Measurements from ENCODE around the gene FCHSD2. TPM values are rescaled to one million over a fixed set of nuclear protein-coding genes. Genes with fewer than 3 reads are reported as not detected.
"Not testable (repeated sequence)": the region's sequence is repeated elsewhere in the genome, so short reads cannot be mapped to it uniquely, and the experiment has no call there.

The FCHSD2 gene
- total RNA-seq, 1 donor from 2014 or later: 31.1 TPM

GRCh38 chr11:72896431-72896830 is 245.7 kb downstream of the FCHSD2 start:
- intact Hi-C loops (cut with micrococcal nuclease): no loop called here

GRCh38 chr11:72890881-72891280 is 251.2 kb downstream of the FCHSD2 start:
- intact Hi-C loops (cut with micrococcal nuclease): no loop called here

- intact Hi-C loops (cut with micrococcal nuclease): no loop called here
Measured at GRCh38 chr11:72886619-72887018, 255.5 kb downstream of the FCHSD2 start.

- intact Hi-C loops (cut with micrococcal nuclease): no loop called here
Measured at GRCh38 chr11:72885749-72886609, 256.1 kb downstream of the FCHSD2 start.

- intact Hi-C loops (cut with micrococcal nuclease): no loop called here
Measured at GRCh38 chr11:72876147-72876546, 266.0 kb downstream of the FCHSD2 start.

- intact Hi-C loops (cut with micrococcal nuclease): no loop called here
Measured at GRCh38 chr11:72875736-72876135, 266.4 kb downstream of the FCHSD2 start.

GRCh38 chr11:72872012-72872411 is 270.1 kb downstream of the FCHSD2 start:
- intact Hi-C loops (cut with micrococcal nuclease): no loop called here

- intact Hi-C loops (cut with micrococcal nuclease): no loop called here
Measured at GRCh38 chr11:72871119-72871518, 271.0 kb downstream of the FCHSD2 start.

- intact Hi-C loops (cut with micrococcal nuclease): no loop called here
Measured at GRCh38 chr11:72869831-72870230, 272.3 kb downstream of the FCHSD2 start.

GRCh38 chr11:72867970-72868369 is 274.1 kb downstream of the FCHSD2 start:
- intact Hi-C loops (cut with micrococcal nuclease): no loop called here

- intact Hi-C loops (cut with micrococcal nuclease): no loop called here
Measured at GRCh38 chr11:72864702-72865655, 277.1 kb downstream of the FCHSD2 start.

- intact Hi-C loops (cut with micrococcal nuclease): no loop called here
Measured at GRCh38 chr11:72863916-72864315, 278.2 kb downstream of the FCHSD2 start.

- intact Hi-C loops (cut with micrococcal nuclease): no loop called here
Measured at GRCh38 chr11:72863091-72863490, 279.0 kb downstream of the FCHSD2 start.

GRCh38 chr11:72860592-72860991 is 281.5 kb downstream of the FCHSD2 start:
- intact Hi-C loops (cut with micrococcal nuclease): no loop called here

- intact Hi-C loops (cut with micrococcal nuclease): no loop called here
Measured at GRCh38 chr11:72860010-72860409, 282.1 kb downstream of the FCHSD2 start.

- intact Hi-C loops (cut with micrococcal nuclease): no loop called here
Measured at GRCh38 chr11:72859126-72859525, 283.0 kb downstream of the FCHSD2 start.

- intact Hi-C loops (cut with micrococcal nuclease): not testable (repeated sequence)
Measured at GRCh38 chr11:72858267-72858666, 283.9 kb downstream of the FCHSD2 start.

GRCh38 chr11:72856551-72857345 is 285.4 kb downstream of the FCHSD2 start:
- intact Hi-C loops (cut with micrococcal nuclease): no loop called here

GRCh38 chr11:72856065-72856464 is 286.1 kb downstream of the FCHSD2 start:
- intact Hi-C loops (cut with micrococcal nuclease): no loop called here

- intact Hi-C loops (cut with micrococcal nuclease): no loop called here
Measured at GRCh38 chr11:72851726-72852125, 290.4 kb downstream of the FCHSD2 start.

- intact Hi-C loops (cut with micrococcal nuclease): no loop called here
Measured at GRCh38 chr11:72850832-72851231, 291.3 kb downstream of the FCHSD2 start.

All from T-helper 2 cell treated with Interferon-gamma antibody and Interleukin-4, amounts not matched to agents 100 ng/mL and 5 ng/mL, for 36 hours (primary cell).